ENCODE results near the gene FUT2.
"Not testable (repeated sequence)": the region's sequence is repeated elsewhere in the genome, so short reads cannot be mapped to it uniquely, and the experiment has no call there.

The FUT2 gene

GRCh38 chr19:48654299-48655059 lies 41.3 kb upstream of the FUT2 start:
- no peaks in the 10 kb centered on the region for H3K27me3 ChIP-seq (ENCODE audit: insufficient read depth, low read length, poor library complexity)
- no peaks in the 10 kb centered on the region for H3K36me3 ChIP-seq (ENCODE audit: insufficient read depth, low read length)
- peak overlapping the region; percentile 25; the same call in 1 of the 2 replicates for H3K9ac ChIP-seq (ENCODE audit: low read depth, low read length)
- H3K4me1 ChIP-seq (ENCODE audit: insufficient read depth, low read length), result peaks cover 14% of the 10 kb centered on the region
- H3K79me2 ChIP-seq (ENCODE audit: insufficient read depth, low read length), result no peaks in the 10 kb centered on the region
- H2AFZ ChIP-seq (ENCODE audit: low read depth, low read length), result peak overlapping the region; percentile 57
- H3K9me3 ChIP-seq (ENCODE audit: insufficient read depth, low read length, severe bottlenecking), result no peaks in the 10 kb centered on the region
- TF ChIP-seq, protein P1, sequence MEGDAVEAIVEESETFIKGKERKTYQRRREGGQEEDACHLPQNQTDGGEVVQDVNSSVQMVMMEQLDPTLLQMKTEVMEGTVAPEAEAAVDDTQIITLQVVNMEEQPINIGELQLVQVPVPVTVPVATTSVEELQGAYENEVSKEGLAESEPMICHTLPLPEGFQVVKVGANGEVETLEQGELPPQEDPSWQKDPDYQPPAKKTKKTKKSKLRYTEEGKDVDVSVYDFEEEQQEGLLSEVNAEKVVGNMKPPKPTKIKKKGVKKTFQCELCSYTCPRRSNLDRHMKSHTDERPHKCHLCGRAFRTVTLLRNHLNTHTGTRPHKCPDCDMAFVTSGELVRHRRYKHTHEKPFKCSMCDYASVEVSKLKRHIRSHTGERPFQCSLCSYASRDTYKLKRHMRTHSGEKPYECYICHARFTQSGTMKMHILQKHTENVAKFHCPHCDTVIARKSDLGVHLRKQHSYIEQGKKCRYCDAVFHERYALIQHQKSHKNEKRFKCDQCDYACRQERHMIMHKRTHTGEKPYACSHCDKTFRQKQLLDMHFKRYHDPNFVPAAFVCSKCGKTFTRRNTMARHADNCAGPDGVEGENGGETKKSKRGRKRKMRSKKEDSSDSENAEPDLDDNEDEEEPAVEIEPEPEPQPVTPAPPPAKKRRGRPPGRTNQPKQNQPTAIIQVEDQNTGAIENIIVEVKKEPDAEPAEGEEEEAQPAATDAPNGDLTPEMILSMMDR (IDR thresholded peaks at IDR 0.05; ENCODE audit: borderline replicate concordance, extremely low read depth, low read length, poor library complexity, severe bottlenecking), result no peak
- no peak for TF ChIP-seq EZH2 (IDR thresholded peaks at IDR 0.05; ENCODE audit: borderline replicate concordance, low read depth, low read length, severe bottlenecking)
- DNase-seq (peak; percentile 75), ATAC-seq (ENCODE audit: insufficient read depth, low read depth) (peak; percentile 80)
- peak overlapping the region; percentile 58 for H3K27ac ChIP-seq (ENCODE audit: low read length)
- H3K4me2 ChIP-seq (ENCODE audit: insufficient read depth, low read length), result no peak overlapping the region
- no peak overlapping the region for H3K4me3 ChIP-seq (ENCODE audit: low read depth in 1 of 2, low read length in 2 of 2)
- no peaks in the 10 kb centered on the region for H4K20me1 ChIP-seq (ENCODE audit: insufficient read depth, low read length)

DNA sequence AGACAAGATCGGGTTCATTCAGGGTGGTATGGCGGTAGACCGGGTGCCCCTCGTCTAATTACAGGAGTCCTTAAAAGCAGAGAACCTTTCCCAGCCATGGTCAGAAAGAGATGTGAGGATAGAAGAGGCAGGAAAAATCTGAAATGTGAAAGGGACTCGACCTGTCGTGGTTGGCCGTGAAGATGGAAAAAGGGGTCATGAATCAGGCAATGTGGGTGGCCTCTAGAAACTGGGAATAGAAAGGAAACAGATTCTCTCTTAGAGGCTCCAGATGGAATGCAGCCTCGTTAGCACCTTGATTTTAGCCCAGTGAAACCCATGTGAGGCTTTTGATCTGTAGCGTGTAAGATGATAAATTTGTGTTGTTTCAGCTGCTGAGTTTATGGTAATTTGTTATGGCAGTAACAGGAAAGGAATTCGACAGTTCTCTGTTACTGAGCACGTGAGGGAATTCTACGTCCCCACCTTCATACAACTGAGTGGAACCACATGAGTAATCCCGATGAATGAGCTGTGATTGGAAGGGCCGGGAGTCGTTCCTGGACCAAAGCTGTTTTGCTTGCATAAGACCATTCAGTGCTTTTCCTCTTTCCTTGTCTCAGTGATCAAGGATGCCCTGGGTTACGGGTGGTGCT lies 38.8 kb upstream of the FUT2 start:
- DNase-seq, result no peak
- Histone ChIP-seq H3K79me2 (ENCODE audit: insufficient read depth, low read length) (no peaks in the 10 kb centered on the region), H2AFZ (ENCODE audit: low read depth, low read length) (no peak overlapping the region), H3K9me3 (ENCODE audit: insufficient read depth, low read length, severe bottlenecking) (no peaks in the 10 kb centered on the region), H3K9ac (ENCODE audit: low read depth, low read length) (no peak overlapping the region), H3K27me3 (ENCODE audit: insufficient read depth, low read length, poor library complexity) (no peaks in the 10 kb centered on the region), H4K20me1 (ENCODE audit: insufficient read depth, low read length) (no peaks in the 10 kb centered on the region), H3K4me2 (ENCODE audit: insufficient read depth, low read length) (no peak overlapping the region), H3K4me3 (ENCODE audit: low read depth in 1 of 2, low read length in 2 of 2) (no peak overlapping the region), H3K4me1 (ENCODE audit: insufficient read depth, low read length) (peaks cover 29% of the 10 kb centered on the region), H3K27ac (ENCODE audit: low read length) (no peak overlapping the region), H3K36me3 (ENCODE audit: insufficient read depth, low read length) (no peaks in the 10 kb centered on the region)
- TF ChIP-seq, protein P1 (IDR thresholded peaks at IDR 0.05; ENCODE audit: borderline replicate concordance, extremely low read depth, low read length, poor library complexity, severe bottlenecking), result no peak
- no peak for TF ChIP-seq EZH2 (IDR thresholded peaks at IDR 0.05; ENCODE audit: borderline replicate concordance, low read depth, low read length, severe bottlenecking)
- ATAC-seq (ENCODE audit: insufficient read depth, low read depth), result no peak

GRCh38 chr19:48657828-48658227 lies 37.9 kb upstream of the FUT2 start:
- H3K27me3 ChIP-seq (ENCODE audit: insufficient read depth, low read length, poor library complexity); H3K4me2 ChIP-seq (ENCODE audit: insufficient read depth, low read length); H4K20me1 ChIP-seq (ENCODE audit: insufficient read depth, low read length); H3K36me3 ChIP-seq (ENCODE audit: insufficient read depth, low read length); DNase-seq; H3K9ac ChIP-seq (ENCODE audit: low read depth, low read length); H3K27ac ChIP-seq (ENCODE audit: low read length); H2AFZ ChIP-seq (ENCODE audit: low read depth, low read length); H3K4me3 ChIP-seq (ENCODE audit: low read depth in 1 of 2, low read length in 2 of 2); ATAC-seq (ENCODE audit: insufficient read depth, low read depth); H3K79me2 ChIP-seq (ENCODE audit: insufficient read depth, low read length); H3K9me3 ChIP-seq (ENCODE audit: insufficient read depth, low read length, severe bottlenecking): not testable (repeated sequence)
- peaks cover 29% of the 10 kb centered on the region for H3K4me1 ChIP-seq (ENCODE audit: insufficient read depth, low read length)

- ATAC-seq (ENCODE audit: insufficient read depth, low read depth) (no peak), DNase-seq (no peak)
- Histone ChIP-seq H3K27ac (ENCODE audit: low read length) (no peak overlapping the region), H2AFZ (ENCODE audit: low read depth, low read length) (no peak overlapping the region), H3K36me3 (ENCODE audit: insufficient read depth, low read length) (no peaks in the 10 kb centered on the region), H3K4me3 (ENCODE audit: low read depth in 1 of 2, low read length in 2 of 2) (no peak overlapping the region), H3K9ac (ENCODE audit: low read depth, low read length) (no peak overlapping the region), H3K9me3 (ENCODE audit: insufficient read depth, low read length, severe bottlenecking) (no peaks in the 10 kb centered on the region), H3K4me2 (ENCODE audit: insufficient read depth, low read length) (no peak overlapping the region), H3K4me1 (ENCODE audit: insufficient read depth, low read length) (peaks cover 29% of the 10 kb centered on the region), H3K79me2 (ENCODE audit: insufficient read depth, low read length) (no peaks in the 10 kb centered on the region), H4K20me1 (ENCODE audit: insufficient read depth, low read length) (no peaks in the 10 kb centered on the region), H3K27me3 (ENCODE audit: insufficient read depth, low read length, poor library complexity) (no peaks in the 10 kb centered on the region)
- no peak for TF ChIP-seq EZH2 (IDR thresholded peaks at IDR 0.05; ENCODE audit: borderline replicate concordance, low read depth, low read length, severe bottlenecking)
- TF ChIP-seq, protein P1 (IDR thresholded peaks at IDR 0.05; ENCODE audit: borderline replicate concordance, extremely low read depth, low read length, poor library complexity, severe bottlenecking), result no peak
Observed at GRCh38 chr19:48658483-48658882, 37.3 kb upstream of the FUT2 start.
